ENCODE measurements around the gene ATP5PB. TPM values are rescaled to one million over a fixed set of nuclear protein-coding genes. Genes with fewer than 3 reads are reported as not detected.

The ATP5PB gene
- polyA plus RNA-seq, 1 donor (not counting 4 experiments of a cell fraction or from before 2014, with no cell fraction given), result 539 TPM

DNA sequence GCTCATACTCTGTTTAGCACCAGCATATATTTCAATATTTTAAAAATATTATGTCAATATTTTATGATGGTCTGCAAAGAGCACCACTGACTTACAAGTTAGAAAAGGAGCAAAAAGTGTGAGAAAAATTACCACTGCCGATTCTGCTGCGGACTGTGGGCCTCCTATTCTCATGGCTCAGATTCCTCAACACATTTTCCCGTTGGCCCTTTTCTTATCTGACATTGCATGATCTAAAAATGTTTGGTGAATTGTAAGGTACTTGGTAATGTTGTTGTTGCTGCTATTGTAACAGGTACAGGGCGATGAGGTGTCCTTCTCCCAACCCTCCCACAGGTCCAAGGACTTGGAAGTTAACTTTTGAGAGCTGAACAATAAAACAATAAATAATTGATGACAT, 25.3 kb downstream of the ATP5PB start:
- H3K36me3 ChIP-seq (ENCODE audit: control insufficient read depth in 2 of 2, extremely low read depth in 1 of 2, insufficient read depth in 2 of 2, low read length in 2 of 2), result peaks cover 0 to 1% of the 10 kb centered on the region in 2 experiments
- DNase-seq (ENCODE audit: low read depth, low spot score) (no peak), FAIRE-seq (no peak)
- no peak overlapping the region for H3K4me2 ChIP-seq (ENCODE audit: control insufficient read depth, extremely low read depth, insufficient read depth, low read depth, low read length)
- dilution Hi-C loops (cut with MboI; ENCODE audit: extremely low pct_ligation_motif_present, low sequenced_read_pairs), result no loop called here
- no peak overlapping the region for H3K27ac ChIP-seq (ENCODE audit: control insufficient read depth, insufficient read depth, low read length)
- TF ChIP-seq EZH2 (IDR thresholded peaks at IDR 0.05; ENCODE audit: low read length), result no peak
- TF ChIP-seq, protein P1, sequence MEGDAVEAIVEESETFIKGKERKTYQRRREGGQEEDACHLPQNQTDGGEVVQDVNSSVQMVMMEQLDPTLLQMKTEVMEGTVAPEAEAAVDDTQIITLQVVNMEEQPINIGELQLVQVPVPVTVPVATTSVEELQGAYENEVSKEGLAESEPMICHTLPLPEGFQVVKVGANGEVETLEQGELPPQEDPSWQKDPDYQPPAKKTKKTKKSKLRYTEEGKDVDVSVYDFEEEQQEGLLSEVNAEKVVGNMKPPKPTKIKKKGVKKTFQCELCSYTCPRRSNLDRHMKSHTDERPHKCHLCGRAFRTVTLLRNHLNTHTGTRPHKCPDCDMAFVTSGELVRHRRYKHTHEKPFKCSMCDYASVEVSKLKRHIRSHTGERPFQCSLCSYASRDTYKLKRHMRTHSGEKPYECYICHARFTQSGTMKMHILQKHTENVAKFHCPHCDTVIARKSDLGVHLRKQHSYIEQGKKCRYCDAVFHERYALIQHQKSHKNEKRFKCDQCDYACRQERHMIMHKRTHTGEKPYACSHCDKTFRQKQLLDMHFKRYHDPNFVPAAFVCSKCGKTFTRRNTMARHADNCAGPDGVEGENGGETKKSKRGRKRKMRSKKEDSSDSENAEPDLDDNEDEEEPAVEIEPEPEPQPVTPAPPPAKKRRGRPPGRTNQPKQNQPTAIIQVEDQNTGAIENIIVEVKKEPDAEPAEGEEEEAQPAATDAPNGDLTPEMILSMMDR (optimal IDR thresholded peaks at IDR 0.05 in 1 of 3, IDR thresholded peaks at IDR 0.05 in 1 of 3, conservative IDR thresholded peaks at IDR 0.05 in 1 of 3; ENCODE audit: extremely low read depth in 1 of 3, insufficient read depth in 2 of 3, low read length in 3 of 3), result no peak
- no peaks in the 10 kb centered on the region for H3K27me3 ChIP-seq (ENCODE audit: control insufficient read depth, extremely low read depth, insufficient read depth, low read length)
- H4K20me1 ChIP-seq (ENCODE audit: control insufficient read depth, extremely low read depth, insufficient read depth, low read length), result no peaks in the 10 kb centered on the region
- H2AFZ ChIP-seq (ENCODE audit: control insufficient read depth, low read length), result no peak overlapping the region
- H3K79me2 ChIP-seq (ENCODE audit: control insufficient read depth, insufficient read depth, low read length), result no peaks in the 10 kb centered on the region
- no peak overlapping the region for H3K9ac ChIP-seq (ENCODE audit: control insufficient read depth, extremely low read depth, insufficient read depth, low read length)
- no peaks in the 10 kb centered on the region for H3K4me1 ChIP-seq (ENCODE audit: control insufficient read depth, extremely low read depth, insufficient read depth, low read length)
- H3K9me1 ChIP-seq (ENCODE audit: control insufficient read depth, extremely low read depth, insufficient read depth, low read length), result no peaks in the 10 kb centered on the region
- H3K4me3 ChIP-seq (ENCODE audit: control insufficient read depth in 2 of 3, extremely low read depth in 1 of 3, insufficient read depth in 2 of 3, low read depth in 1 of 3, low read length in 3 of 3), result no peak overlapping the region
- no peaks in the 10 kb centered on the region for H3K9me3 ChIP-seq (ENCODE audit: control insufficient read depth, low read depth, low read length)

DNA sequence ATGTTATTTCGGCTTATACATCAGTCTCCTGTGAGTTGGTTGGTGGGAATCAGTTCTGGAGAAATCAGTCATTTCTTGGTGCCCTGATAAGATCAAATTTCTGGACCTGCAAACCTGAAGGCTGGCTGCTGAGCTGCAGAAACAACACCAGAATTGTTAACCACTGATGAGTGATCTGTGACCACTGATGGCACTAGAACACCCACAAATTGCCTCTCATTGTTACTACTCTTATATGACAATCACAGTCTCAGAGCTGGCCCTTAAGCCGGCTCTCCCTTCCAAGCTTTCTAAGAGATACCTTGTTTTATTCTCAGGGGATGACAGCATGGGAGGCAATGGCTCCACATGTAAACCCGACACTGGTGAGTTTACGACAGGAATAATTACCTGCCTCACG, 26.4 kb downstream of the ATP5PB start:
- Histone ChIP-seq H4K20me1 (ENCODE audit: control insufficient read depth, extremely low read depth, insufficient read depth, low read length) (no peaks in the 10 kb centered on the region), H3K4me1 (ENCODE audit: control insufficient read depth, extremely low read depth, insufficient read depth, low read length) (no peaks in the 10 kb centered on the region), H3K36me3 (ENCODE audit: control insufficient read depth in 2 of 2, extremely low read depth in 1 of 2, insufficient read depth in 2 of 2, low read length in 2 of 2) (peaks cover 0 to 1% of the 10 kb centered on the region in 2 experiments), H3K27ac (ENCODE audit: control insufficient read depth, insufficient read depth, low read length) (no peak overlapping the region), H3K9ac (ENCODE audit: control insufficient read depth, extremely low read depth, insufficient read depth, low read length) (no peak overlapping the region), H3K4me2 (ENCODE audit: control insufficient read depth, extremely low read depth, insufficient read depth, low read depth, low read length) (no peak overlapping the region), H3K79me2 (ENCODE audit: control insufficient read depth, insufficient read depth, low read length) (no peaks in the 10 kb centered on the region), H3K9me3 (ENCODE audit: control insufficient read depth, low read depth, low read length) (no peaks in the 10 kb centered on the region), H2AFZ (ENCODE audit: control insufficient read depth, low read length) (no peak overlapping the region), H3K4me3 (ENCODE audit: control insufficient read depth in 2 of 3, extremely low read depth in 1 of 3, insufficient read depth in 2 of 3, low read depth in 1 of 3, low read length in 3 of 3) (no peak overlapping the region), H3K9me1 (ENCODE audit: control insufficient read depth, extremely low read depth, insufficient read depth, low read length) (no peaks in the 10 kb centered on the region), H3K27me3 (ENCODE audit: control insufficient read depth, extremely low read depth, insufficient read depth, low read length) (no peaks in the 10 kb centered on the region)
- FAIRE-seq (no peak), DNase-seq (ENCODE audit: low read depth, low spot score) (no peak)
- TF ChIP-seq, protein P1 (optimal IDR thresholded peaks at IDR 0.05 in 1 of 3, IDR thresholded peaks at IDR 0.05 in 1 of 3, conservative IDR thresholded peaks at IDR 0.05 in 1 of 3; ENCODE audit: extremely low read depth in 1 of 3, insufficient read depth in 2 of 3, low read length in 3 of 3), result no peak
- TF ChIP-seq EZH2 (IDR thresholded peaks at IDR 0.05; ENCODE audit: low read length), result no peak
- dilution Hi-C loops (cut with MboI; ENCODE audit: extremely low pct_ligation_motif_present, low sequenced_read_pairs), result no loop called here
